Measurements from ENCODE around the gene ADAMTSL4.

GRCh38 chr1:150505431-150505830 lies 43.8 kb upstream of the ADAMTSL4 start:
- TF ChIP-seq CTCF (IDR thresholded peaks at IDR 0.05) (no peak), EZH2phosphoT487 (IDR thresholded peaks at IDR 0.05) (no peak)

Measured in neural progenitor cell (in vitro differentiated cells).